ENCODE results near the gene EIF4EBP3. TPM values are rescaled to one million over a fixed set of nuclear protein-coding genes. Genes with fewer than 3 reads are reported as not detected.

EIF4EBP3 gene
- total RNA-seq, 1 donor from 2014 or later, result 13.3 TPM

GRCh38 chr5:140564196-140565023 is 16.9 kb downstream of the EIF4EBP3 start, which contains the start of the genes APBB3 and SLC35A4:
APBB3 (minus strand) TSS chr5:140564598; CDS start chr5:140564245, 353 bp downstream.
SLC35A4 (plus strand) TSS chr5:140564828; CDS start chr5:140567170, 2,342 bp downstream.
- Histone ChIP-seq H3K27me3 (ENCODE audit: control insufficient read depth, insufficient read depth, low read length) (no peaks in the 10 kb centered on the region), H3K36me3 (ENCODE audit: control insufficient read depth, insufficient read depth, low read length) (peaks cover 7% of the 10 kb centered on the region)
- TF ChIP-seq CTCF (IDR thresholded peaks at IDR 0.05; ENCODE audit: insufficient read depth, low read length, poor library complexity, severe bottlenecking), result no peak

GRCh38 chr5:140565024-140565779 is 17.7 kb downstream of the EIF4EBP3 start:
- peak overlapping the region; percentile 82 for H3K4me3 ChIP-seq (ENCODE audit: low read depth, low read length)
- H3K27me3 ChIP-seq (ENCODE audit: control insufficient read depth, insufficient read depth, low read length), result no peaks in the 10 kb centered on the region
- peaks cover 7% of the 10 kb centered on the region for H3K36me3 ChIP-seq (ENCODE audit: control insufficient read depth, insufficient read depth, low read length)
- TF ChIP-seq CTCF (IDR thresholded peaks at IDR 0.05; ENCODE audit: insufficient read depth, low read length, poor library complexity, severe bottlenecking), result no peak
- no peak for DNase-seq (ENCODE audit: low read depth)

More at GRCh38 chr5:140564196-140565023, 16.9 kb downstream of the EIF4EBP3 start, which contains the start of the genes APBB3 and SLC35A4:
- DNase-seq (ENCODE audit: low read depth), result peak; percentile 96
- H3K4me3 ChIP-seq (ENCODE audit: low read depth, low read length), result peak within 1 kb of the TSS; percentile 82

- Histone ChIP-seq H3K36me3 (ENCODE audit: control insufficient read depth, insufficient read depth, low read length) (peaks cover 7% of the 10 kb centered on the region), H3K4me3 (ENCODE audit: low read depth, low read length) (peak overlapping the region; percentile 82), H3K27me3 (ENCODE audit: control insufficient read depth, insufficient read depth, low read length) (no peaks in the 10 kb centered on the region)
- no peak for DNase-seq (ENCODE audit: low read depth)
- TF ChIP-seq CTCF (IDR thresholded peaks at IDR 0.05; ENCODE audit: insufficient read depth, low read length, poor library complexity, severe bottlenecking), result no peak
Measured at GRCh38 chr5:140565780-140566095, 18.3 kb downstream of the EIF4EBP3 start.

- H3K4me3 ChIP-seq (ENCODE audit: low read depth, low read length), result no peak overlapping the region
- TF ChIP-seq CTCF (IDR thresholded peaks at IDR 0.05; ENCODE audit: insufficient read depth, low read length, poor library complexity, severe bottlenecking), result no peak
- no peaks in the 10 kb centered on the region for H3K27me3 ChIP-seq (ENCODE audit: control insufficient read depth, insufficient read depth, low read length)
- H3K36me3 ChIP-seq (ENCODE audit: control insufficient read depth, insufficient read depth, low read length), result peaks cover 7% of the 10 kb centered on the region
- DNase-seq (ENCODE audit: low read depth), result no peak
Measured at GRCh38 chr5:140566665-140567064, 19.2 kb downstream of the EIF4EBP3 start.

GRCh38 chr5:140567136-140567818 is 19.8 kb downstream of the EIF4EBP3 start:
- DNase-seq (ENCODE audit: low read depth), result no peak

More at GRCh38 chr5:140567136-140567818, 19.8 kb downstream of the EIF4EBP3 start:
- Histone ChIP-seq H3K36me3 (ENCODE audit: control insufficient read depth, insufficient read depth, low read length) (peaks cover 7% of the 10 kb centered on the region), H3K4me3 (ENCODE audit: low read depth, low read length) (no peak overlapping the region), H3K27me3 (ENCODE audit: control insufficient read depth, insufficient read depth, low read length) (no peaks in the 10 kb centered on the region)
- TF ChIP-seq CTCF (IDR thresholded peaks at IDR 0.05; ENCODE audit: insufficient read depth, low read length, poor library complexity, severe bottlenecking), result no peak
